Stimulated activated CD8-positive, alpha-beta memory T cell treated with anti-CD3 and anti-CD28 coated beads, Interleukin-12 subunit alpha, Interleukin-12 subunit beta, amount 100 ng/mL, for 24 hours (primary cell): ENCODE data around the gene CGNL1.

Source experiments
- DNase-seq: peaks from one replicate; pipeline ENCODE4 v3.0.0-alpha.2; 2020; ENCODE audit errors: extremely low read depth

The CGNL1 gene

DNA sequence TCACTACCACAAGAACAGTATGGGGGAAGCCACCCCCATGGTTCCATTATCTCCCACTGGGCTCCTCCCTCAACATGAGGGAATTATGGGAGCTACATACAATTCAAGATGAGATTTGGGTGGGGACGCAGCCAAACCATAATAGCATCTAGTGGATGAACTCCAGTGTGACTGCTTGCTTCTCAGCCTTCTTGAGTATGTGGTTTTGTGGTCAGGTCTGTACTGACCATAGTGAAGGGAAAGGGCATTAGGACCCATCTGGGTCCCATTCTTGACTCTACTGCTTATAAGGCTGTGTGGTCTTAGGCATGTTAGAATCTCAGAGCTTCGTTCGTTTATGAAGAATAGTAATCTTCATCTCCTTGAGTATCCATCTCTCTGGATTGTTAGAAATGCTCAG lies 81.4 kb downstream of the CGNL1 start:
- no peak for DNase-seq

DNA sequence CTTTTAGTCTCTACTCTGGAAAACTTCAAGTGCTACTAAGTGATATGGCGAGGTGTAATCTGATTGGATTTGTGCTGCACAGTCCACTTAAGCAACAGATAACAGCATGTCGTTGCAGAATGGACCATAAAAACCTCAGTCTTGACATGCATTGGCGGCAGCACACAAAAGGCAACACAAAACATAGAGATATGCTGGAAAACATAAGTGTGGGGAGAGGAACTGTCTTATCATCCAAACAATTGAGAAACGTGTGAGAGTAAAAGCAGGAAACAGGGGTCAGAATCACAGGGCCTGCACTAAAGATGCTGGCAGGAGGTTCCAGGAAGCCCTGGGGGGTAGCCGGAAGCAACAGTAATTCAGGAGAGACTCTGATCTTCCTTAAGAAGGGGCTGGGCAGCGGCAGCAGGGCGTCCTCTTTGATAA lies 82.1 kb downstream of the CGNL1 start:
- DNase-seq = no peak

DNA sequence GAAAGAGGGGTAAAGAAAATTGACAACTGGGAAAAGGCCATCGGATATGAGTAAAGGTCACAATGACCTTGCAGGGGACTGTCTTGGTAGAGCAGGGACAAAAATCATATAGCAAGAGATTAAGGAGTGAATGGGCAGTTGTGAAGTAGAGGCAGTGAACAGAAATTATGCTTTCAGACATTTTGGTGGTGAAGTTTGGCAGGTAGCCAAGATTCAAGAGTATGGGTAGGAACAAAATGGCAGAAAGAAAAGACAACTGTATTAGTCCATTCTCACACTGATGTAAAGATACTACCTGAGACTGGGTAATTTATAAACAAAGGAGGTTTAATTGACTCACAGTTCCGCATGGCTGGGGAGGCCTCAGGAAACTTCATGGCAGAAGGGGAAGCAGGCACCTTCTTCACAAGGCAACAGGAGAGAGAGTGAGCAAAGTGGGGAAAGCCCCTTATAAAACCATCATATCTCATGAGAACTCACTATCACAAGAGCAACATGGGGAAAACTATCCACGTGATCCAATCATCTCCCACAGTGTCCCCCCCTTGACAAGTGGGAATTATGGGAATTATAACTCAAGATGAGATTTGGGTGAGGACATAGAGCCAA lies 84.0 kb downstream of the CGNL1 start:
- DNase-seq = no peak

DNA sequence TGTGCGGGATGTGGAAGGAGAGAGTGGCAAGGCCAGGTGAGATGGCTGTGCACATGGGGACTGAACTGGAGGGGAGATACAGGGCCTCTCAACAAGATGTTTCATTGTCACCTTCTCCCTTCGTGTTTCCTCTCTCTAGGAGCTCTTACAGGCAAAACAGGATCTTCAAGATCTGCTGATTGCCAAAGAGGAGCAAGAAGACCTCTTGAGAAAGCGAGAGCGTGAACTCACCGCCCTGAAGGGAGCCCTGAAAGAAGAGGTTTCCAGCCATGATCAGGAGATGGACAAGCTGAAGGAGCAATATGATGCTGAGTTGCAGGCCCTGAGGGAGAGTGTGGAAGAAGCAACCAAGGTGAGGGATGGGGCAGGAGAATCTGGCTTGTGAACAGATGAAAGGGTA lies 85.2 kb downstream of the CGNL1 start:
- no peak for DNase-seq

DNA sequence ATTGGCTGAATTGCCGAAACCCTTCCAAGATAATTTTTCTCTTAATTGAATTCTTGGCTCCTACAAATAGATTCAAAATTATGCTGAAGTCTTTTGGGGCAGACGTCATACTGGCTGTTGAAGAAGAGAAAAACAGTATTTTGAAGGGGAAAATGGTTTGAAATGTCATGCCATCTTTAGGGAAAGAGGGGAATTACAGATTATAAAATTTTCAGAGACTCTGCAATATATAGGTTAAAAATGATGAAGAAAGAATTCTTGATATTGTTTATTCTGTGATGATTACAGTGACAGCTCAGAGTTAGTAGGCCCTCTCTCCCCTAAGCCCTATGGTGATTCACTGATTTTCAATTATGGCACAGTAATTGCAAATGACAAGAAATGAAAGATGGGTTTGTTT lies 86.1 kb downstream of the CGNL1 start:
- DNase-seq = no peak

DNA sequence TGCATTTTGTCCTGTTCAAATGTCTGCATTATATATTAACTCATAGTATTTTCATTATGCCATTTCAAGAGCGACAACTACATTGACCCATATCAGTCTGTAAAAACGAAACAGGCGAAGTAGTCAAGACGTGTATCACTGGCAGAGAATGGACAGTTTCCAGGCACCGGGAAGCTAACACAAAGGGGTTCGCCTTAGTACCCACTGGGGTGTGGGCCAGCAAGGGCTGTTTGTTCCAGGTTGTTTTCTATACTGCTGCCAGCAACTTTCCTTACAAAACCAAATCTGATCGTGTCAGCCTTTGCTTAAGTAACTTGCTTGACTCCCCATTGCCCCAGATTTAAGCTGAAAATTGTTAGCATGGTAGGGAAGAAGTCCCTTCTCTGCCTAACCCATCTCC lies 87.1 kb downstream of the CGNL1 start:
- no peak for DNase-seq

DNA sequence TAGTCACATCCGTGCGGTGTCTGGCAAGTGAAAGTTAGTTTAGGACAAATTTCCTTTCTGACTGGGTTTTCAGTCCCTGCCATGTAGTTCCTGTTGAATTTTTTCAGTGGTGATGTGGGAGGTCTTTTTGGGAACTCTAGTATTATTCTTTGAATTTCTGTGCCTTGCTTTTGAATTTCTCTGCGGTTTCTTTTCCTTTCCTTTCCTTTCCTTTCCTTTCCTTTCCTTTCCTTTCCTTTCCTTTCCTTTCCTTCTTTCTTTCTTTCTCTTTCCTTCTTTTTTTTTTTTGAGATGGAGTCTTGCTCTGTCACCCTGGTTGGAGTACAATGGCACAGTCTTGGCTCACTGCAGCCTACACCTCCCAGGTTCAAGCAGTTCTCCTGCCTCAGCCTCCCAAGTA lies 88.2 kb downstream of the CGNL1 start:
- DNase-seq = no peak

DNA sequence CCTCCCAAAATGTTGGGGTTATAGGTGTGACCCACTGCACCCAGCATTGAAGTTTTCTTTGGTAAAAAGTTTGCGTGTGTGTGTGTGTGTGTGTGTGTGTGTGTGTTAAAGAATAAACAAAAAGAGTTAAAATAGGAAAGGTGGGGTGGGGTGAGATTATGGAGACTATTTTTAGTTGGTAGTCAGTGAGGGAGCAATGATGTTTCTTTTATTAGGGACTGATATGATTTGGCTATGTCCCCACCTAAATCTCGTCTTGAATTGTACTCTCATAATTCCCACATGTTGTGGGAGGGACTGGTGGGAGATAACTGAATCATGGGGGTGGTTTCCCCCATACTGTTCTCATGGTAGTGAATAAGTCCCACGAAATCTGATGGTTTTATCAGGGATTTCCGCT lies 92.2 kb downstream of the CGNL1 start:
- DNase-seq = no peak

DNA sequence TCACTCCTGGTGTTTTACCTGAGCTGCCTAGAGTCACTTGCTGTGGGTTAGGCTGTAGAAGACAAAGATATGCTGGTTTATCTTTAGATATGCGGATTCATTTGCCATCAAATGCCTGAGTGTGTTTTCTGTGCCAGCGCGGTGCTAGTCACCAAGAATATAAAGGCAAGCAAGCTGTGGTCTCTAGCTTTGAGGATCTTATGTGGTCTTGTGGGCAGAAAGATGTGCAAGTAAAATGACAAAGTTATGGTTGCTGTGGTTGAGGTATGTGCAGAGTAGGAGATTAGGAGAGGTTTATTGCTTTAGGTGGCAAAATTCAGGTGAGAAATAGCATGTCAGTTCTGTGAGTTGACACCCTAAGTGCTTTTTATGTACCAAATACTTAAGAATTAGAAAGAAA lies 94.2 kb downstream of the CGNL1 start:
- DNase-seq = no peak

DNA sequence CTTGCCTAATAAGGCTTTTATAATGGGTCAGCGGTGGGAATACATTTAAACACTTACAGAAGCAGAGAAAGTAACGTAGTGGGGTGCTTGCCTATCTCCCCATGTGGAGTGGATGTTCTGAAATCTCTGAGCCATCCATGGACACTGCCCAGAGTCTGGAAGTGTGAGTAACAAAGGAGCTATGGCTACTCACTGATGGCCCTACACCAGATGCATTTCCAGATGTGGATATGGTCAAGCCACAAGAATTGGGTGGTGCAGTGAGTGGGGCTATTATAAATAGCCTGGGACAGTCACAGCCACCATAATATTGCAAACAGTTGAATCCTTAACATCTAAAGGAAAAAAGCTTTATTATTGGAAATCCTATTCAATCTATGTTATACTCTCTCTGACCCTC lies 96.6 kb downstream of the CGNL1 start:
- no peak for DNase-seq

DNA sequence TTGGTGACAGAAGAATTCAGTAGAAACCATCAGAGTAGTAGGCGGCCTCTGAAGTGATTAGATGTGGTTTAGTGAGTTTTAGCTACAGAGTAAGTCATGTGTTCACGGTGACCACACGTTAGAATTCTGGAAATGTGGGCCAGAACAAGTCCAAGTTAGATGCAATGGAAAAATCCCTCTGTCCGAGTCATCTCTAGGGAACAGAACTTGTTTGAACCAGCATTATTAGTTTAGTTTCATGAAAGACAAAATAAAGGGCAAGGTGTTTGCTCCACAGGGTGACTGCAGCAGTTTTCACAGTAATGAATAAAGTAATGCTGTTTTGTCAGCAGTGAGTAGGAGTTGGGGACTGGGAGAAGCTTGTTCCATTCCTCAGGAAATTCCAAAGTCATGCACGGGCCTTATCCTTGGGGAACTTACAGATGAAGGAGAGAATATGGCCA lies 100.2 kb downstream of the CGNL1 start:
- no peak for DNase-seq

DNA sequence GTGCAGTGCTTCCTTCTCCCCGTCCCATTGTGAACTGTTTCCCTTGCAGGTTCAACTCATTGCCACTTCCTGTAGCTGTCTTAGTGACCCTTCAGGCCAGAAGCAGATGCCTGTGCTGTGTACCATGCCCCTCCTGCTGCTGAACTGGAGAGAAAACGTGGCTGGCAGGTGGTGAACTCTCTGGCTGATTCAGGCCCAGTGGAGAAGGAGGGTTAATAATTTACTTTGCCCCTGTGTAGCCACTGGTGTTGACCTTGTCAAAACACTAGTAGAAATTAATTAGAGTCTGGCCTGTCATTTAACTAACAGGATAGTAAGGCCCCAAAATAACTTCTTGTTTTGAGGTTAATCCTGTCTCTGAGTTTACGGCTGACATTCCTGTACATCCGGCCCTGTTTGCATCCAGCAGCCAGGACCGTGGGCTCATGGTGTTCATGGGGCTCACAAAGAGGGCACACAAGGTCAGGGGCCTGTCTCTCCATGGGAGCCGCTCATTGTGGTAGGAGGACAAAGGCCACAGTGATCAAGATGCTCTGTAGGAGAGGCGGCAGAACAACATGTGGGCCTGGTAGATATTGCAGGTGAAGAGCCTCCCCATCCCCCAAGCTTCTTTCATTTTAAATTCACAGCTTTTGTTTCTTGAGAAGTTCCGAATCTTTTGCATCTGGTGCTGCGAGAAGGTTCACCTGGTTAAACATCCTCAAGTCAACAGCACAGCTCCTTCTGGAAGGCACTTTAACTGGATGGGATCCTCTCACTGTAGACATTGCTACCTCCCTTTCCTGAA lies 101.6 kb downstream of the CGNL1 start:
- no peak for DNase-seq

DNA sequence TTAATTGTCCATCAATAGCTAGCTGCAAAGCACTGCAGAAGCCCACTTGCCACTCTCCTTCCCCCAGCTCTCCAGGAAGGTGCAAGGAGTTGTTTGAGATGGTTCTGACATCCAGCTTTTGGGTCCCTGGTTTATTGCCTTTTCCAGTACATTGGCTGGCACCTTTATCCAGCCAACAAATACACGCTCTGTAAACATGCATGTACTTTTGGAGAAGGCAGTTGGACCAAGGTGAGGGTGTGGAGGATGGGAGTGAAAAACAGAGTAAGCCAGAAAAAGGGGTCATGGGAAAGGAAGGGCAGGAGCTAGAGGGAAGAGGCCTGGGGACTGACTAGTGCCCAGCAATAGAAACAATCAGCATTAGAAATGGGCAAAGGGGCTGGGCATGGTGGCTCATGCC lies 102.7 kb downstream of the CGNL1 start:
- no peak for DNase-seq

DNA sequence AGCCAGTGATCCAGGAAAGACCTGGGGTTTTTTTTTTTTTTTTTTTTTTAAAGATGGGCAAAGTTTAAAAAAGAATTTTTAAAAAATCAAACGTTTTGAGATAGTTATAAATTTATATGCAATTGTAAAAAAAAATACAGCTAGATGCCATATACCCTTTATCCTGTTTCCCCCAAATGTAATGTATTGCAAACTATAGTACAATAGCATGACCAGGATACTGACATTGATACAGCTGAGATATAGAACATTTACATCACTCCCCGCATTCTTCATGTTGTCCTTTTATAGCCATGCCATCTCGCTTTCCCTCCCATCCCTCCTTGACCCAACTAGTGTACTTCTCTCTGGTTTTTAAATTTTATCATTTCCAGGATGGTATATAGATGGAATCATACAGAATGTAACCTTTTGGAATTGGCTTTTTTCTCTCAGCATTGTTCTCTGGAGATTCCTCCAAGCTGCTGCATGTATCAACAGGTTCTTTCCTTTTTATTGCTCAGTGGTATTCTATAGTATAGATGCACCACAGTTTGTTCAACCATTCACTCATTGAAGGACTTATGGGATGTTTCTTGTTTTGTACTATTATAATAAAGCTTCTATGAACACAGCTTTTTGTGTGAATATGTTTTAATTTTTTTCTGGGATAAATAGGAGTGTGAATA lies 104.9 kb downstream of the CGNL1 start:
- DNase-seq = no peak

DNA sequence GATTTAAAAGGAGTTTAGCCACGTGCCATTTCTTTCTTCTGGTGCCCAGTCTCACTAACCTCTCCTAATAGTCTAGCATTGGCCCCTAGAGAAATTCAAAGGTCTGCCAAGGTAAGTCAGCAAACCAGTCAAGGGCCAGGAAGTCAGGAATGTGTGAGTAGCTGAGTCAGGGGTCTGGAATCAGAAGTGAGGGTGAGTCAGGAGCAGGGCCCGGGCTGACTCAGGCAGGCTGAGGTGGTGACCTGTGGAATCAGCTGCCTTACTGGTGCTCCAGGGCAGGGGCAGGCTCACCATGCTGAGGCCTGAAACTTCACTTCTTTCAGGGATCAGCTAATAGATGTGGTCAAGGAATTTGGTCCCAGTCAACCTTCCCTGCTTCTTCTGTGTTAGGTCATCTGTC lies 109.6 kb downstream of the CGNL1 start:
- DNase-seq = no peak

DNA sequence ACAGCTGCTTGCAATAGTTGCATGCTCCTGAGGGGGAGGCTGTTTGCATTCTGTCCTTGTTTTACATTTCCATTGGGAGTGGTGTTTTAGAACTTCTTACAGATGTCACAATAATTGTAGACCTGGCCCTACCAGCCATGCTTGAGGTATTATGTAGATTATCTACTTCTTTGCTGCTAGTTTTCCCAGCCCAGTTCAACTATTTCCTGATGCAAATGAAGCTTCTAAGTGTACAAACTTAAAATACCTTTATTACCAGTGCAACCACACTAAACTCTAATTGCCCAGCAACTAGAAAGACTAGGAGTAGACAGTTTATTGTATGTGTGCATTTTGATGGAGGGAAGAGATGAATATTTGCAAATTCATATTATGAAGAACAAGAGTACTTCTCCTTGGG lies 110.5 kb downstream of the CGNL1 start:
- no peak for DNase-seq

DNA sequence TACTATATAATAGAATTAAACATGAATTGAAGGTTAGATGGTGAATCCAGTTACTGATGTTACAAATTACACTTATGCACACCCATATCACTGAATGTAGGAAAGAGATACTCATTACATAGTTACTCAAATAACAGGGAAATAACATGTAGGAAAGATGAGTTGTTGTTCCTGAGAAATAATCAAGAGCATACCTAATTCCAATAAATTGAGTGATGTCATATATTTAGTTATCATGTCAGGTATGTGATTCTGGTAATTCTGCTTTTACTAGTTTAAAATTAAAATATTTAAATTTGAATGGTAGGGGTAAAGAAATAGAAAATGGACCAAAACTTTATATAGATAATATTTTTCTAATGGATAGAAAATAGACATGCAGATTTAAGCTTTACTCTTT lies 112.8 kb downstream of the CGNL1 start:
- no peak for DNase-seq

DNA sequence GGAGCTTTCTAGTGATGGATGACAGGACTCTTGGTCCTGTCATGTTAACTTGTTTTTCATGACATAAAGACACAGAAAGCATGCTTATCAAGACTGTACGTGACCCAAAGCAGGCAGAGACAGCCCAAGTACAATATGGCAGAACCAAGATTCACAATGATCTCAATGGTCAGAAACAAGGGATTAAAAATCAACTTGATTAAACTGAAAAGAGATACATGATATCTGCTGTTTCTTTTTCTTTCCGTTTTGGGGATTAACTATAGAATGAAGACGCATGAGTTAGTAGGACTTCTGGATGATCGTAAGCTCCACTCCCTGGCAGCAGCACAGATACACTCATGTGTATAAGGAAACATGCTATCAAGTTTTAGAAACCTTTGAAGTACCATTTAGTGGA lies 117.0 kb downstream of the CGNL1 start:
- no peak for DNase-seq

DNA sequence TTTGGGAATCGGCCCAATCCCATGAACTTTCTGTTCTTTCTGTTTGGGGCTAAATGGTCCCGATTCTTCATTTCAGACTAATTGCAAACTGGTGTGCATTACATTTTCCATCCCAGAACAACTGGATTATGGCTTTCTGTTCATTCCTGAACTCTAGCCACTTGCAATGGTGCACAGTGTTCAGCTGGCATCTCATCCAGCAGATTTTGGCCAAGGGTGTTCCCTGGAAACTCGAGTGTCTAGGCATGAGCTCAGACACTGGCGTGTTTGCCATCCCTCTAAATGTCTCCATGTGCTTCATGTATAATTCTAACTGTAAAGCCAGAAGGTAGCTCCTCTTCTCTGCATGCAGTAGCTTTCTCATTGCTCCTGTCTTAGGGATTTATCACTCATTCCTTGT lies 118.3 kb downstream of the CGNL1 start:
- no peak for DNase-seq

DNA sequence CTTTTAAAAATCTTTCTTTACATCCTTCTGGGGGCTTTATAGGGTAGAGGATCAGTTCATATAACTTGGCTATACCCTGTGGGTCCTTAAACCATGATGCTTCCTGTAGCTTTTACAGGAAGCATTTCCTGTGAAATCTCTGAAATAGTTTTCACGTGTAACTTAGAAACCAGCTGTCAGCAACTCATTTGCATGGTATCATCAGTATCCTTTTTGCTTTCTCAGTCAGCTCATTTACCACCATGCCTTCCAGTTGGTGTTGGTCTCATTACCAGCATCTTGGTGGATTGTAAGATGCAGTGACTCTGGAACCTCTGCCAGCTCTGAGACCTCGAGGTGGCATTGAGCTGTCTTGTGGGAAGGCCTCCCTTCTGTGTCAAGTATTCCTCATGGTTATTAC lies 118.7 kb downstream of the CGNL1 start:
- no peak for DNase-seq

DNA sequence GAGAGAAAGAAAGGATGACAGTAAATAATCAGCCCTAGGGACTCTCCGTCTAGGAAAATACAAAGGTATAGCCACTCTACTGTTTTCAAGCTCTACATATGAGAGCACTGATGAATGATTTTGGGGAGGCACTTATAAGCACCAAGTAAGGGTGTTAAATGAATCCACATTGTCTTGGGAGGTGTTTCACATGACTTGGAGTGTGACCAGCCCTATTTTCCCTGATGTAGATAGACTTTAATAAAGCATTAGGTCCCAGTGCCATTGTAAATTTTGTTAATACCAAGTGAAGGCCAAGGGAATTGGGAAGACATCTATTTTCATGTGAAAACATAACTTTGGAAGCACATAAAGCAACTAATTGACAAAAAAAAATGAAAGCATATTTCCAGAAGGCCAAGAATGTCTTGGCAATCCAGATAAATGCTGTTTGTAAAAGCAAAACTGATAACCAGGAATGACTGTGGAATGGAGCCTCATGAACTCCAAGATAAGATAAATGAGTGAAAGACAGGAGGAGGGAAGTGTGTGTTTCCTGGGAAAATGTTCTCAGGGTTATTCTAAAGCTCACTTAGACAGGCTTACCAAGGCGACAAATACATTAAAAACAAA lies 119.4 kb downstream of the CGNL1 start:
- DNase-seq = no peak

DNA sequence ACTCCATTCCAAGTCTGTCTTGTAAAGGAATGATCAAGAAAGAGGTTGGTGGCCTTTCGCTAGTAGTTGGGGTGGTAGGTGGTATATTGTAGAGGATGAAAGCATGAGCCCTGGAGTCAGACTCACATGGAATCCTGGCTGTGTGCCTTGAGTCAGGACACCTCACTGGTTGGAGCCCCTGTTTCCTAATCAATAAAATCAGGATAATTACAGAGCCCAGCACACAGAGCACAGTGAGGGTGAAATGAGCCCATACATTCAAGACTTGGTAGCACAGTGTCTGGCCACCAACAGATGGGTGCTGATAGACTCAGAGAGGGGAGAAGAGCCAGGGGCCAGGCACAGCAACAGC lies 120.3 kb downstream of the CGNL1 start:
- DNase-seq = no peak
